Mesendoderm (in vitro differentiated cells): ENCODE data around the gene TGFBR1.

ENCODE experiments used
- DNase-seq: peaks from one replicate; pipeline ENCODE4 v3.0.0; 2013
- H2AK5ac ChIP-seq: 2 replicates; pipeline ENCODE4 v1.6.1; 2013; ENCODE audit warnings: low read length, inconsistent platforms
- H2BK120ac ChIP-seq: 2 replicates; pipeline ENCODE4 v1.6.1; 2013; ENCODE audit warnings: low read depth, mild to moderate bottlenecking, low read length, moderate library complexity, mixed read lengths
- H2BK15ac ChIP-seq: replicated peaks from 2 replicates; pipeline ENCODE4 v1.6.1; 2013; ENCODE audit warnings: low read depth, mild to moderate bottlenecking, moderate library complexity
- H2BK5ac ChIP-seq: 2 replicates; pipeline ENCODE4 v1.6.1; 2013; ENCODE audit warnings: low read length, inconsistent platforms
- H3K18ac ChIP-seq: 2 replicates; pipeline ENCODE4 v1.6.1; 2013; ENCODE audit warnings: mild to moderate bottlenecking, low read length, mixed read lengths
- H3K23ac ChIP-seq: one replicate; pipeline ENCODE4 v1.6.1; 2013; ENCODE audit warnings: low read length
- H3K27ac ChIP-seq: 2 replicates; pipeline ENCODE4 v1.5.1; 2013; ENCODE audit warnings: low read depth, mild to moderate bottlenecking, inconsistent platforms, low read length, moderate library complexity
- H3K27me3 ChIP-seq: 2 replicates; pipeline ENCODE4 v1.6.1; 2013; ENCODE audit warnings: low read length, control low read depth, mild to moderate bottlenecking, inconsistent platforms; ENCODE audit not compliant: insufficient read depth, poor library complexity
- H3K36me3 ChIP-seq: 2 replicates; pipeline ENCODE4 v1.6.1; 2013; ENCODE audit warnings: low read length, inconsistent platforms; ENCODE audit not compliant: control insufficient read depth, insufficient read depth
- H3K4ac ChIP-seq: one replicate; pipeline ENCODE4 v1.6.1; 2013; ENCODE audit warnings: low read depth, mild to moderate bottlenecking, low read length, moderate library complexity
- H3K4me1 ChIP-seq: 2 replicates; pipeline ENCODE4 v1.6.1; 2013; ENCODE audit warnings: low read depth, low read length, inconsistent platforms; ENCODE audit not compliant: control insufficient read depth
- H3K4me2 ChIP-seq: 2 replicates; pipeline ENCODE4 v1.6.1; 2013; ENCODE audit warnings: low read length
- H3K4me3 ChIP-seq: 2 replicates; pipeline ENCODE4 v1.5.1; 2013; ENCODE audit warnings: mild to moderate bottlenecking, low read length
- H3K56ac ChIP-seq: one replicate; pipeline ENCODE4 v1.6.1; 2013; ENCODE audit warnings: low read length
- H3K79me1 ChIP-seq: 2 replicates; pipeline ENCODE4 v1.6.1; 2013; ENCODE audit warnings: low read length, inconsistent platforms
- H3K79me2 ChIP-seq: 2 replicates; pipeline ENCODE4 v1.6.1; 2013; ENCODE audit warnings: mild to moderate bottlenecking, low read length; ENCODE audit not compliant: control insufficient read depth, insufficient read depth
- H3K9ac ChIP-seq: 2 replicates; pipeline ENCODE4 v1.6.1; 2013; ENCODE audit warnings: low read length, inconsistent platforms
- H4K5ac ChIP-seq: one replicate; pipeline ENCODE4 v1.6.1; 2013; ENCODE audit warnings: low read length
- H4K8ac ChIP-seq: one replicate; pipeline ENCODE4 v1.6.1; 2013; ENCODE audit warnings: low read depth, mild to moderate bottlenecking, control low read depth, low read length, moderate library complexity
- WGBS: extraction: QIAGEN DNeasy Blood & Tissue Kit; methylation state at CpG from one replicate; pipeline ENCODE4 v1.1.7; 2013; ENCODE audit warnings: low lambda C conversion rate, missing lambda C conversion rate; ENCODE audit not compliant: insufficient coverage; ENCODE audit errors: extremely low coverage; 5-methylcytosine and 5-hydroxymethylcytosine counted together

The TGFBR1 gene

DNA sequence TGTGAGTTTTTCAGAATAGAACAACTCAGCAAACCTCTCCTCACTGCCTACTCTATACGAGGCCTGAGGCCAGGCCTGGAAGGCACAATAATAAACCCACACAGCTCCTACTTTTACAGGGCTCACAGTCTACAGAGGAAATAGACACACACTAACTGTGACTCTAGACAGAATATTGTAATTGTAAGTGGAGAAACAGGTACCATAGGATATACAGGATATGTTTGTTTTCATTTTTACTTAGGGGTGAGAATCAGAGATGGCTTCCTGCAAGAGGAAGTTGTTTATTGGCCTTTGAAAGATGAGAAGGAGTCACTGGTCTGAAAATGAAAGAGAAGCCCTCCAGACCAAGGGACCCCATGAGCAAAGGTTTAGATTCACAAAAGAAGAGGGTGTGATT lies 35.8 kb upstream of the TGFBR1 start:
- Histone ChIP-seq H3K23ac (no peak overlapping the region), H2AK5ac (no peak overlapping the region), H3K4me1 (peaks cover 2% of the 10 kb centered on the region), H3K36me3 (no peaks in the 10 kb centered on the region), H3K18ac (no peak overlapping the region), H2BK120ac (no peak overlapping the region), H4K8ac (no peak overlapping the region), H3K4me2 (no peak overlapping the region), H3K56ac (no peak overlapping the region), H3K79me1 (no peaks in the 10 kb centered on the region), H4K5ac (no peak overlapping the region), H2BK5ac (no peak overlapping the region), H3K27ac (no peak overlapping the region), H3K27me3 (no peaks in the 10 kb centered on the region), H3K9ac (no peak overlapping the region), H3K4me3 (no peak overlapping the region), H3K4ac (no peak overlapping the region), H3K79me2 (no peaks in the 10 kb centered on the region), H2BK15ac (no peak overlapping the region)
- no CpG with 5 or more reads among the region's 1 CpG for WGBS
- DNase-seq = no peak

DNA sequence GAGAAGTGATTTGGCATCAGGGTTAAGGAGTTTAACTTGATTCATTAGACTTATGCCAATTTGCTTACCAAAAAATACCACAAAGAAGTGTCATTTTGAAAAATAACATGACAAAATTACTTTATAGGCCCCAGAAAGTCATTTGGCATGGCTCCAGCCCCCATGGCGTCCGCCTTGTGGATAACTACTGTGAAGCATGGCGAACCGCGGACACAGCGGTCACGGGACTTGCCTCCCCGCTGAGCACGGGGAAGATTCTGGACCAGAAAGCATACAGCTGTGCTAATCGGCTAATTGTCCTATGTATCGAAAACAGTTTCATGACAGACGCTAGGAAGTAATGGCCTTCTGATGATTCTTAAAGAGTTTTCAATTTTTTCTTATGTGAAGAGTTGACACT lies 35.4 kb upstream of the TGFBR1 start:
- Histone ChIP-seq H3K79me1 (no peaks in the 10 kb centered on the region), H2BK5ac (no peak overlapping the region), H3K4ac (no peak overlapping the region), H3K27me3 (no peaks in the 10 kb centered on the region), H3K27ac (no peak overlapping the region), H3K36me3 (no peaks in the 10 kb centered on the region), H4K5ac (no peak overlapping the region), H3K9ac (no peak overlapping the region), H3K56ac (no peak overlapping the region), H3K79me2 (no peaks in the 10 kb centered on the region), H2BK120ac (no peak overlapping the region), H2AK5ac (no peak overlapping the region), H3K23ac (no peak overlapping the region), H2BK15ac (no peak overlapping the region), H3K18ac (no peak overlapping the region), H3K4me3 (no peak overlapping the region), H4K8ac (no peak overlapping the region), H3K4me1 (peaks cover 2% of the 10 kb centered on the region), H3K4me2 (no peak overlapping the region)
- DNase-seq = no peak
- no CpG with 5 or more reads among the region's 12 CpGs for WGBS

DNA sequence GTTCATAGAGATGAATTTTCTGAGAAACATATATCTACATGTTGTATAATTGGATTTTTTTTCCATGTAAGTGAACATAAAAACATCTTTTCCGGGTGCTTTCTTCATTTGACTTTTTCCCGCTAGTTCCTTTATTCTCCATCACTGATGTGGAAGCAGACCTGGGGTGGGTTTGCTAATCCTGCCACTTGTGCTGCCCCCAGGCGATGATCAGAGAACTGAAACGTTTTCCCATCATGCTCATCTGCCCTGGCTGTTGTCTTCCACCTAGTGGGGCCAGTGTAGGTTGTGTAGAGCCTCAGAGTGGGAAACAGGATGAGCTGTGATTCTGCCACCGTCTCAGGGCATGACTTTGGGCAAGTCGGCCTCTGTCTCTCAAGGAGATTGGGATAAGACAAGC lies 34.2 kb upstream of the TGFBR1 start:
- WGBS = no CpG with 5 or more reads among the region's 6 CpGs
- Histone ChIP-seq H3K36me3 (no peaks in the 10 kb centered on the region), H3K27me3 (no peaks in the 10 kb centered on the region)

DNA sequence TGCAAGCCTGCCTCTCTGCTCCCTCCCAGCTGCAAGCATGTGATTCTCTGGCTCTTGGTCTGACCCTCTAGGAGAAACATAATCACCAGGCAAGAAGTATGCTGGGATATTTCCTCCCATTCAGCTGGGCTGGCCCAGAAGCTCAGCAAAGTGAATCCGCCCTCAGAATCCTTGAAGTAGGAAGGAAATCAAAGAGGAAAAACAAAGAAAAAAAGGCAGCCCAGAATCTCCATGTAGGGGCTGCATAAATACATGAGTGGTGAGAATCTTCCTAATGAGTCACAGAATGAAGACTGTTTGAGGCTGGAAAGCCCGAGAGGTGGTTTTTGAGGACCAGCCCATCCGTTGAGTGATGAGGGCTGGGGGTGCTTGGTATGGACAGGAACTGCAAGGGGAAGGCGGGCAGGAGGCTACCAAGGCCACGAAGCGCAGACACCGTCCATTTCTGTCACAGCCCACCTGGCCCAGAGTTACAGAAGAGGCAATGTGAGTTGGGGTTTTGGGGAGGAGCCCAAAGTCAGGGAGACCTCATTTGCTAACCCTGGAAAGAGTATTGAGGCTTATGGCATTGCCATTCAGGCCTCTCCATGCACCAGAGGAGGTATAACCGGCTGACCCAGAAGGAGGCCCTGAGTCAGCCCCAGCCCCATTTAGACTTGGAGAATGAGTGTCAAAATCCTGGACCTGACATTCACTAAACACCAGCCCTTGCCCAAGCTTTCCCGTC lies 33.4 kb upstream of the TGFBR1 start:
- H3K4me1 ChIP-seq = peaks cover 4% of the 10 kb centered on the region
- H3K9ac ChIP-seq = no peak overlapping the region
- H3K4ac ChIP-seq = no peak overlapping the region
- H3K79me1 ChIP-seq = no peaks in the 10 kb centered on the region
- H2BK120ac ChIP-seq = no peak overlapping the region
- H3K36me3 ChIP-seq = no peaks in the 10 kb centered on the region
- no peak overlapping the region for H4K8ac ChIP-seq
- no peak overlapping the region for H3K56ac ChIP-seq
- H3K23ac ChIP-seq = no peak overlapping the region
- DNase-seq = no peak
- no peaks in the 10 kb centered on the region for H3K79me2 ChIP-seq
- H3K18ac ChIP-seq = no peak overlapping the region
- H3K27me3 ChIP-seq = no peaks in the 10 kb centered on the region
- WGBS = no CpG with 5 or more reads among the region's 9 CpGs
- no peak overlapping the region for H2BK5ac ChIP-seq
- no peak overlapping the region for H3K4me3 ChIP-seq
- no peak overlapping the region for H3K27ac ChIP-seq
- H3K4me2 ChIP-seq = no peak overlapping the region
- H4K5ac ChIP-seq = no peak overlapping the region
- no peak overlapping the region for H2BK15ac ChIP-seq
- H2AK5ac ChIP-seq = no peak overlapping the region

More for the DNA sequence above, 34.2 kb upstream of the TGFBR1 start:
- H4K5ac ChIP-seq = no peak overlapping the region
- no peaks in the 10 kb centered on the region for H3K79me2 ChIP-seq
- no peaks in the 10 kb centered on the region for H3K79me1 ChIP-seq
- no peak overlapping the region for H3K18ac ChIP-seq
- no peak overlapping the region for H3K27ac ChIP-seq
- no peak overlapping the region for H3K4me2 ChIP-seq
- no peak overlapping the region for H3K56ac ChIP-seq
- no peak overlapping the region for H2BK5ac ChIP-seq
- H2BK15ac ChIP-seq = no peak overlapping the region
- peak; percentile 28 for DNase-seq
- no peak overlapping the region for H3K23ac ChIP-seq
- no peak overlapping the region for H3K9ac ChIP-seq
- no peak overlapping the region for H4K8ac ChIP-seq
- H3K4me3 ChIP-seq = no peak overlapping the region
- no peak overlapping the region for H2BK120ac ChIP-seq
- no peak overlapping the region for H3K4ac ChIP-seq
- no peak overlapping the region for H2AK5ac ChIP-seq
- H3K4me1 ChIP-seq = peaks cover 2% of the 10 kb centered on the region

DNA sequence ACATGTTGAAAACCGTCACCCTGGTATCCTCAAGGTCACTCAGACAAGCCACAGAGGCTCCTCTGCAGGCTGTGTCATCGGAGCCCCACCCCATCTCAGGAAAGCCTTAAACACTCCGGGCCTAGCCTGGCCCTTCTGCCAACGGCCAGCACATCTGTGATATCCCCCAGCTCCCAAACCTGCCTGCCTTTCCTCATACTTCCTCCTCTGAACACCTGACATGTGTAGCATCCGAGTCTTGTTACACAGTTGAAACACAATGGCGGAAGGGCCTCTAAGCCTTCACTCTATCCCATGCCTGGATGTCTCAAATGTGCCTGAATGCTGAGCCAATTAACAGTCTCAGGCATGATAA lies 32.9 kb upstream of the TGFBR1 start:
- H3K27ac ChIP-seq = no peak overlapping the region
- WGBS = no CpG with 5 or more reads among the region's 6 CpGs

DNA sequence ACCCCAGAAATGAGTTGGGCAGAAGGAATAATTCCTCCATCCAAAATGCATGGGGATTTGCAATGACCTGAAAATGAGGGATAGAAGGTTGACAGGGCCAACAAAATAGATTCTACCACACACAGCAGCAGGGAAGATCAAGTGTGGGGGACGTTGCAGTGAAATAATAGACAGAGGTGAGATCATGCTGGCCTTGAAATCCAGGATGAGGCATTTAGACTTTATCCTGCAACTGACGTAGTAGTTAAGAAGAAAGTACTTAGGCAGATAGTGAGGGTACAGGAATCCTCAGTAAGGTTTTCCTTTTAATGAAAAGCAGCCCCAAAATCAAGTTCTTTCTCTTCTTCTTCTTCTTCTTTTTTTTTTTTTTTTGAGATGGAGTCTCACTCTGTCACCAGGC lies 31.6 kb upstream of the TGFBR1 start:
- Histone ChIP-seq H2AK5ac (no peak overlapping the region), H3K36me3 (no peaks in the 10 kb centered on the region), H2BK15ac (no peak overlapping the region), H2BK5ac (no peak overlapping the region), H3K79me1 (no peaks in the 10 kb centered on the region), H3K18ac (no peak overlapping the region), H4K5ac (no peak overlapping the region), H2BK120ac (no peak overlapping the region), H3K4me1 (peaks cover 2% of the 10 kb centered on the region), H3K56ac (no peak overlapping the region), H3K4me2 (no peak overlapping the region), H4K8ac (no peak overlapping the region), H3K9ac (no peak overlapping the region), H3K27ac (no peak overlapping the region), H3K27me3 (no peaks in the 10 kb centered on the region), H3K23ac (no peak overlapping the region), H3K4ac (no peak overlapping the region), H3K79me2 (no peaks in the 10 kb centered on the region), H3K4me3 (no peak overlapping the region)
- no CpG with 5 or more reads among the region's 2 CpGs for WGBS
- no peak for DNase-seq

More for the DNA sequence above, 32.9 kb upstream of the TGFBR1 start:
- Histone ChIP-seq H4K5ac (no peak overlapping the region), H3K79me2 (no peaks in the 10 kb centered on the region), H2BK5ac (no peak overlapping the region), H3K18ac (no peak overlapping the region), H3K4ac (no peak overlapping the region), H3K4me1 (peaks cover 2% of the 10 kb centered on the region), H3K23ac (no peak overlapping the region), H2BK120ac (no peak overlapping the region), H4K8ac (no peak overlapping the region), H3K9ac (no peak overlapping the region), H3K36me3 (no peaks in the 10 kb centered on the region), H3K27me3 (no peaks in the 10 kb centered on the region), H3K56ac (no peak overlapping the region), H3K79me1 (no peaks in the 10 kb centered on the region), H2BK15ac (no peak overlapping the region), H3K4me3 (no peak overlapping the region), H2AK5ac (no peak overlapping the region), H3K4me2 (no peak overlapping the region)
- DNase-seq = no peak
